GM19023 (cell line): ENCODE data around the gene SYT2.

Source experiments
- ATAC-seq: cut with Tn5 transposase; IDR thresholded peaks from one replicate; pipeline ENCODE4 v1.9.1; 2021; ENCODE audit warnings: mild to moderate bottlenecking, moderate library complexity; ENCODE audit not compliant: unreplicated experiment

The SYT2 gene

GRCh38 chr1:202706851-202707250, 3.4 kb downstream of the SYT2 start:
- ATAC-seq, result no peak

- no peak for ATAC-seq
Measured at GRCh38 chr1:202704601-202705000, 5.7 kb downstream of the SYT2 start.

- no peak for ATAC-seq
Measured at GRCh38 chr1:202703191-202703590, 7.1 kb downstream of the SYT2 start.

- ATAC-seq, result no peak
Measured at GRCh38 chr1:202702088-202702487, 8.2 kb downstream of the SYT2 start.

GRCh38 chr1:202701200-202701599, 9.1 kb downstream of the SYT2 start:
- no peak for ATAC-seq

GRCh38 chr1:202700061-202700460, 10.2 kb downstream of the SYT2 start:
- ATAC-seq, result no peak

GRCh38 chr1:202698276-202698675, 12.0 kb downstream of the SYT2 start:
- ATAC-seq, result no peak

GRCh38 chr1:202697038-202697437, 13.2 kb downstream of the SYT2 start:
- ATAC-seq, result no peak

GRCh38 chr1:202694314-202694713, 15.9 kb downstream of the SYT2 start:
- no peak for ATAC-seq

GRCh38 chr1:202692959-202693555, 17.2 kb downstream of the SYT2 start:
- ATAC-seq, result no peak

GRCh38 chr1:202691816-202692215, 18.4 kb downstream of the SYT2 start:
- ATAC-seq, result no peak

GRCh38 chr1:202689493-202690342, 20.5 kb downstream of the SYT2 start:
- ATAC-seq, result no peak

GRCh38 chr1:202689082-202689481, 21.2 kb downstream of the SYT2 start:
- ATAC-seq, result no peak

GRCh38 chr1:202688401-202688800, 21.9 kb downstream of the SYT2 start:
- ATAC-seq, result no peak

- ATAC-seq, result no peak
Measured at GRCh38 chr1:202687798-202688197, 22.5 kb downstream of the SYT2 start.

GRCh38 chr1:202687370-202687769, 22.9 kb downstream of the SYT2 start:
- no peak for ATAC-seq

- ATAC-seq, result no peak
Measured at GRCh38 chr1:202685641-202686040, 24.6 kb downstream of the SYT2 start.

GRCh38 chr1:202684716-202685115, 25.5 kb downstream of the SYT2 start:
- ATAC-seq, result no peak

GRCh38 chr1:202683029-202683428, 27.2 kb downstream of the SYT2 start:
- ATAC-seq, result no peak

GRCh38 chr1:202682477-202682876, 27.8 kb downstream of the SYT2 start:
- ATAC-seq, result no peak

GRCh38 chr1:202681736-202682420, 28.4 kb downstream of the SYT2 start:
- ATAC-seq, result no peak
